ENCODE measurements around the gene OSBPL6.
"Not testable (repeated sequence)": the region's sequence is repeated elsewhere in the genome, so short reads cannot be mapped to it uniquely, and the experiment has no call there.

OSBPL6 gene

DNA sequence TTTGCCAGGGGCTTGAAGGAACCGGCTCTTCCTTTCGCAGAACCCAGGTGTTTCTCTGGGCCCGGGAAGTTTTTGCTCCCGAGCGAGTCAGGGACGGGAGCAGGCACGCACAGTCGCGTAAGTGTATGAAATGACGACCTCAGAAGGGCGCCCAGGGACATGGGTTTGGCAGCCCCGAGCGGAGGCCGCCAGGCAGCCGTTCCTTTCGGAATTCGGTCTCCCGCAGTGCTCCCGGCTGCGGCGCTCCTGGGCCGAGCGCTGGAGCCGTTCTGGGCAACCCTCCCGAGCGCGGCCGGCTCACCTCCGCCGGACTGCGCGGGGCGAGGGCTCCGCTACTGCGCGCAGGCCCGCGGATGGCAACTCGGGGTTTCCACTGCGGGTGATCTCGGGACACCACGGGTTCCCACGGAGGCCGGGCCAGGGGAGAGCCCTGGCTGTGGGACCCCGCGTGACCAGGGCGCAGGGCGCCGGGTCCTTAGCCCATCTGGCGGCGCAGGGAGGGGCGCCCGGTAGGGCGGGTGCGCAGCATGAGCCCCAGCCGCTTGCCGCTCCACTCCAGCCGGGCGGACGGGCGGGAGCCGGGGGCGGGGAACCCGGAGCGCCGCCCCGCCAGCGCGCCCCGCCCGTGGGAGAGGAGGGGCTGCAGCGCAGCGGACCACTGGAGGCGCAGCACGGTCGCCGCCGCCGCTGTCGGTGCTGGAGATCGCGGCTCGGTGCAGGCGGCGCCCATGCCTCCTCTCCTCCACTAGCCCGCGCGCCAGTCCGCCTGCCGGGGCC, at the start of gene OSBPL6:
TSS of gene OSBPL6 (plus strand) at position 690 of the 777 bp plus-strand sequence. CDS start 111,673 bp downstream, outside the sequence.
- DNase-seq = peak; percentile 68 to 72

- DNase-seq = no peak
These were observed 42.3 kb upstream of the OSBPL6 start for GRCh38 chr2:178152033-178152432.

GRCh38 chr2:178152542-178152941, 41.8 kb upstream of the OSBPL6 start:
- DNase-seq = no peak

GRCh38 chr2:178152977-178153376, 41.3 kb upstream of the OSBPL6 start:
- DNase-seq = no peak

GRCh38 chr2:178153878-178154277, 40.4 kb upstream of the OSBPL6 start:
- DNase-seq = not testable (repeated sequence)

DNA sequence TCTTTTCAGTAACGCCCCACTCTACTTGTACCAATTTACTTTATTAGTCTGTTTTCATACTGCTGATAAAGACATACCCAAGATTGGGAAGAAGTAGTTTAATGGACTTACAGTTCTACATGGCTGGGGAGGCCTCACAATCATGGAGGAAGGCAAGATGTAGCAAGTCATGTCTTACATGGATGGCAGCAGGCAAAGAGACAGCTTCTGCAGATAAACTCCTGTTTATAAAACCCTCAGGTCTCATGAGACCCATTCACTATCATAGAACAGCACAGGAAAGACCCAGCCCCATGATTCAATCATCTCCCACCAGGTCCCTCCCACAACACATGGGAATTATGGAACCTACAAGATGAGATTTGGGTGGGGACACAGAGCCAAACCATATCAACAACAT, 38.8 kb upstream of the OSBPL6 start:
- DNase-seq = no peak

DNA sequence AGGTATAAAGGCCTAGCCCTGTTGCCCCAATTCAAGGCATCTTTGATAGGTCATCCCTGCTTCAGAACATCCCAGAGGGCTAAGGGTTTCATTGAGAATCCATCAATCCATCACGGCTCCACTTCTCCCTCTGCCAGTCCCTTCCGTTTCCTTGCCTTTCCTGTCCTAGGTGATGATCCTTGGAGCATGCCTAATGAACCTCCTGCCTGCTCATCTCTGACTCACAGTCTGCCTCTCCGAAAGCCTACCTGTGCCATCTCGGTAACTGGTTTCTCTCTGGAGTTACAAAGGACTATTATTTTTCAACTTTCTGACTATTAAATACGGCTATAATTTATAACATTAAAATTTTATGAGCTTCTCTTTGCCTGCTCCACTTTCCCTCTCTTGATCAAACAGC, 36.7 kb upstream of the OSBPL6 start:
- no peak for DNase-seq

DNA sequence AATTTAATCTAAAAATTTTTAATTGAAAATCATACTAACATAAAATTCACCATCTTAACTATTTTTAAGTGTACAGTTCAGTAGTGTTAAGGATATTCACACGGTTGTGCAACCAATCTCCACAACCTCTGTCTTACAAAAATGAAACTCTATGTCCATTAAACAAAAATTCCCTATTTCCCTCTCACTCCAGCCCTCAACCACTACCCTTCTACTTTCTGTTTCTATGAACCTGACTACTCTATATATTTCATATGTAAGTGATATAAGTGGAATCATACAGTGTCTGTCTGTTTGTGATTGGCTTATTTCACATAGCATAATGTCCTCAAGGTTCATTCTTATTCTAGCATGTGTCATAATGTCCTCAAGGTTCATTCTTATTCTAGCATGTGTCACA, 34.3 kb upstream of the OSBPL6 start:
- DNase-seq = no peak

- no peak for DNase-seq
These were observed 33.7 kb upstream of the OSBPL6 start for GRCh38 chr2:178160601-178161000.

- no peak for DNase-seq
These were observed 30.9 kb upstream of the OSBPL6 start for GRCh38 chr2:178163395-178163794.

DNA sequence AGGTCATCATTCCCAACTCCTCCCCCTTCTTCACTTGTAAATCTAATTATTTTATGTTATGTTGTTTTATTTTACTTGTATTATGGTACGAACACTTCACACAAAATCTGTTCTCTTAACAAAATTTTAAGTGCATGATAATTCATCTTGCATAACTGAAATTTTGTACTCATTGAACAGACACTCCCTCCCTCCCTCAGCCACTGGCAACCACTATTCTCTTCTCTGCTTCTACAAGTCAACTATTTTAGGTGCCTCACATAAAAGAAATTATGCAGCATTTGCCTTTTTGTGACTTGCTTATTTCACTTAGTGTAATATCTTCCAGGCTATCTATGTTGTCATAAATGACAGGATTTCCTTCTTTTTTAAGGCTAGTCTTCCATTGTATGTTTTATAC, 30.4 kb upstream of the OSBPL6 start:
- no peak for DNase-seq

GRCh38 chr2:178173657-178174056, 20.7 kb upstream of the OSBPL6 start:
- DNase-seq = no peak

- DNase-seq = no peak
These were observed 17.1 kb upstream of the OSBPL6 start for GRCh38 chr2:178177066-178177679.

- not testable (repeated sequence) for DNase-seq
These were observed 13.7 kb upstream of the OSBPL6 start for GRCh38 chr2:178180648-178181047.

GRCh38 chr2:178187861-178188260, 6.5 kb upstream of the OSBPL6 start:
- DNase-seq = no peak

GRCh38 chr2:178188466-178188865, 5.8 kb upstream of the OSBPL6 start:
- DNase-seq = no peak

DNA sequence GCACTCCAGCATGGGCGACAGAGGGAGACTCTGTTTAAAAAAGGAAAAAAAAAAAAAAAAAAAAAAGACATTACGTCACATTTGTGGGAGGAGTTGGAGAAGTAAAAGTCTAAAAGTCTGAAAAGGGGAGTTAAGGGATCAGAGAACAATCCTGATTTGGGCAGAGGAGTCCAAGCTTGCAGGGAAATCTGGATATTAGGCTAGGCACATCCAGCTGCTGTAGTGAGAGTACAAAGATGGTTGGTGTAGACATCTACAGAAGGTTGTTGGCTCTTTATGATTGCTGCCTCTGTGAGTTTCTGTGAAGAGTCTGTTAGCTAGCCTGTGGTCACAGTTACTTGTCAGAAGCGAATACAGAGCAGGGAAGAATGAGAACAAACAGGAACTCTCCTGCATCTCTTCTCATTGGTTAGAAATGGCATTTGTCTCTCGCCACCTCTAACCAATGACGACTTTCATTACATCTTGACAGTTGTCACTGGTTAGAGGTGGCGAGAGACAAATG, 3.3 kb upstream of the OSBPL6 start:
- no peak for DNase-seq

- DNase-seq = no peak
These were observed 2.8 kb upstream of the OSBPL6 start for GRCh38 chr2:178191511-178191910.

GRCh38 chr2:178193496-178193822, 853 bp upstream of the OSBPL6 start:
- DNase-seq = no peak

GRCh38 chr2:178194600-178195389, 483 bp downstream of the OSBPL6 start:
- peak in 1 of 2 donors; percentile 48 for DNase-seq

DNA sequence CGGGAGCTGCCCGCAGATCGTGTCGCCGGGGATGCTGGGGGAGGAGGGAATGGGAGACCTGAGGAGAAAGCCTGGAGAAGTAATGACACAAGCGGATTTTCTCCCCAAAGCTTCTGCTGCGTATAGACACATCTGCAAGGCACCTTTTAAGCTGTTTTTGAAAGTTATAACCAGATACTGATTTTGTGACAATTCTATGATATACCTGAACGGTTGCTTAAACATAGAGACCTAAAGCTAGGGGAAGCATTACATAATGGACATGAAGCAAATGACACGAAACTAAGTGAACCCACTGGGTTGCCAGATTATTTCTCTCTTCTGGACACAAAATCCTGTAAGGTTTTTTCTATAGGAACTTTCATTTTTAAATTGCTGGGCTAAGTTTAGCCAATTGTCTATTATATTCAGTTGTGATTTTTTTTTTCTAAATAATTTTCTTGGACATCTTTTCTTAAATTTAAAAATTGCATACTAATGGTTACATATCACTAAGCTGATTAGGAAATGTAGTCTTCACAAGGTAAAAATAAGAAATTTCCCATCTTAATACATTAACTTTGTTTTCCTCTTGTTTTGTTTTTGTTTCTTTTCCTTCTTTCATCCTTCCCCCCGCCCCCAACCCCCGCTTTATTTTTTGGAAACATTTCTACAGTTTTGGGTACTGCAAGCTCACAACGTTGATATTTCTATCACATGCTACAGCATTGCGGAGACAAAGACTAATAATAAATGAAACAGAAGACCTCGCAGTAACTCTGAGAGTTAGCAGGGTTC, 1.3 kb downstream of the OSBPL6 start:
- DNase-seq = no peak

DNA sequence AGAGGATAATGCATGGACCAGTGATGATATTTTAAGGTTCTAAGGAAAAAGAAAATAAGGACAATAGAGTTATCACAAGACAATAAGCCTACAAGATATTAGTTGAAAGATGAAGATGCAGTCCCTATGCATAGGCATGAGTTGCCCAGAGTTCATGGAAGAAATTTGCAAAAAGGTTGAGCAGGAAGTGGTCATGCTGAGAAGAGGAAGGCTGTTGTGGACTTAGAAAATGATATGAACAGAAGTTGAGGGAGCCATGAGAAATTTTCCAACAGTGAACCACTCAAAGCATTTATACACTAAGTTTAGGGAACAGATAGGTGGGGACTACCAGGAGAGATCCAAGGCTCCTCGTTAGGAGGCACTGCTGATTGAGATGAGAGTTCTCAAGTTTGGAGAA, 3.5 kb downstream of the OSBPL6 start:
- no peak for DNase-seq

GRCh38 chr2:178198441-178198840, 4.1 kb downstream of the OSBPL6 start:
- not testable (repeated sequence) for DNase-seq

All from hippocampal formation (tissue), 2 donors.